ENCODE measurements around the gene TP53BP1. TPM values are rescaled to one million over a fixed set of nuclear protein-coding genes. Genes with fewer than 3 reads are reported as not detected.
"Not testable (repeated sequence)": the region's sequence is repeated elsewhere in the genome, so short reads cannot be mapped to it uniquely, and the experiment has no call there.

TP53BP1 gene
- 32.0 and 35.5 TPM in 2 replicates for total RNA-seq

- intact Hi-C loops (cut with micrococcal nuclease): loop anchor here (1.0 to 5.0 kb wide), 5 partner anchors 17 to 307 kb away; partner anchors contain the start of genes HYPK, LCMT2, SERF2 and SERINC4
Observed at GRCh38 chr15:43492673-43493601, at the start of gene TP53BP1. TSS of gene TP53BP1 (minus strand) at chr15:43493156. CDS start at chr15:43493043, 113 bp downstream.

GRCh38 chr15:43541785-43542184, 48.8 kb upstream of the TP53BP1 start:
- intact Hi-C loops (cut with micrococcal nuclease): no loop called here

GRCh38 chr15:43538091-43538490, 45.1 kb upstream of the TP53BP1 start:
- intact Hi-C loops (cut with micrococcal nuclease): no loop called here

- intact Hi-C loops (cut with micrococcal nuclease): no loop called here
Observed at GRCh38 chr15:43534897-43535296, 41.9 kb upstream of the TP53BP1 start.

- intact Hi-C loops (cut with micrococcal nuclease): not testable (repeated sequence)
Observed at GRCh38 chr15:43532826-43533225, 39.9 kb upstream of the TP53BP1 start.

- intact Hi-C loops (cut with micrococcal nuclease): no loop called here
Observed at GRCh38 chr15:43531018-43531670, 38.2 kb upstream of the TP53BP1 start.

- intact Hi-C loops (cut with micrococcal nuclease): no loop called here
Observed at GRCh38 chr15:43529587-43530345, 36.8 kb upstream of the TP53BP1 start.

- intact Hi-C loops (cut with micrococcal nuclease): no loop called here
Observed at GRCh38 chr15:43529141-43529540, 36.2 kb upstream of the TP53BP1 start.

- intact Hi-C loops (cut with micrococcal nuclease): no loop called here
Observed at GRCh38 chr15:43528542-43529007, 35.6 kb upstream of the TP53BP1 start.

- intact Hi-C loops (cut with micrococcal nuclease): no loop called here
Observed at GRCh38 chr15:43527802-43528541, 35.0 kb upstream of the TP53BP1 start.

GRCh38 chr15:43527016-43527801, 34.3 kb upstream of the TP53BP1 start:
- intact Hi-C loops (cut with micrococcal nuclease): no loop called here

- intact Hi-C loops (cut with micrococcal nuclease): no loop called here
Observed at GRCh38 chr15:43526261-43526930, 33.4 kb upstream of the TP53BP1 start.

GRCh38 chr15:43525131-43525530, 32.2 kb upstream of the TP53BP1 start:
- intact Hi-C loops (cut with micrococcal nuclease): no loop called here

- intact Hi-C loops (cut with micrococcal nuclease): no loop called here
Observed at GRCh38 chr15:43524254-43524845, 31.4 kb upstream of the TP53BP1 start.

GRCh38 chr15:43523646-43524045, 30.7 kb upstream of the TP53BP1 start:
- intact Hi-C loops (cut with micrococcal nuclease): no loop called here

GRCh38 chr15:43522247-43522646, 29.3 kb upstream of the TP53BP1 start:
- intact Hi-C loops (cut with micrococcal nuclease): no loop called here

GRCh38 chr15:43521419-43521818, 28.5 kb upstream of the TP53BP1 start:
- intact Hi-C loops (cut with micrococcal nuclease): no loop called here

- intact Hi-C loops (cut with micrococcal nuclease): no loop called here
Observed at GRCh38 chr15:43520138-43520537, 27.2 kb upstream of the TP53BP1 start.

- intact Hi-C loops (cut with micrococcal nuclease): loop anchor here (10.0 kb wide), 2 partner anchors 306 to 1016 kb away; partner anchors contain the start of genes EIF3J, MFAP1 and WDR76
Observed at GRCh38 chr15:43519196-43519595, 26.2 kb upstream of the TP53BP1 start.
